ENCODE measurements around the gene TP73.
"Not testable (repeated sequence)": the region's sequence is repeated elsewhere in the genome, so short reads cannot be mapped to it uniquely, and the experiment has no call there.

Gene TP73

GRCh38 chr1:3746389-3746829 lies 94.1 kb downstream of the TP73 start:
- H3K4me1 ChIP-seq (ENCODE audit: control insufficient read depth, insufficient read depth, low read length): peaks cover 11% of the 10 kb centered on the region
- H3K9me3 ChIP-seq (ENCODE audit: control insufficient read depth, low read length): no peaks in the 10 kb centered on the region
- no peaks in the 10 kb centered on the region for H3K27me3 ChIP-seq (ENCODE audit: control insufficient read depth, insufficient read depth, low read length)
- H3K9ac ChIP-seq (ENCODE audit: low read length): peak overlapping the region; percentile 66
- H3K36me3 ChIP-seq (ENCODE audit: control insufficient read depth, insufficient read depth, low read length): no peaks in the 10 kb centered on the region
- peak overlapping the region; percentile 14 for H3K4me3 ChIP-seq (ENCODE audit: low read length)

- H3K9ac ChIP-seq (ENCODE audit: low read length): peak overlapping the region; percentile 66
- no peaks in the 10 kb centered on the region for H3K36me3 ChIP-seq (ENCODE audit: control insufficient read depth, insufficient read depth, low read length)
- no peaks in the 10 kb centered on the region for H3K9me3 ChIP-seq (ENCODE audit: control insufficient read depth, low read length)
- H3K4me1 ChIP-seq (ENCODE audit: control insufficient read depth, insufficient read depth, low read length): peaks cover 11% of the 10 kb centered on the region
- H3K4me3 ChIP-seq (ENCODE audit: low read length): peak overlapping the region; percentile 19
- no peaks in the 10 kb centered on the region for H3K27me3 ChIP-seq (ENCODE audit: control insufficient read depth, insufficient read depth, low read length)
These were observed 94.7 kb downstream of the TP73 start for GRCh38 chr1:3746830-3747521.

- no peak overlapping the region for H3K4me3 ChIP-seq (ENCODE audit: low read length)
- no peaks in the 10 kb centered on the region for H3K9me3 ChIP-seq (ENCODE audit: control insufficient read depth, low read length)
- no peaks in the 10 kb centered on the region for H3K36me3 ChIP-seq (ENCODE audit: control insufficient read depth, insufficient read depth, low read length)
- H3K9ac ChIP-seq (ENCODE audit: low read length): peak overlapping the region; percentile 66
- no peaks in the 10 kb centered on the region for H3K27me3 ChIP-seq (ENCODE audit: control insufficient read depth, insufficient read depth, low read length)
- H3K4me1 ChIP-seq (ENCODE audit: control insufficient read depth, insufficient read depth, low read length): peaks cover 11% of the 10 kb centered on the region
These were observed 95.2 kb downstream of the TP73 start for GRCh38 chr1:3747522-3747848.

- Histone ChIP-seq H3K4me3 (ENCODE audit: low read length) (no peak overlapping the region), H3K4me1 (ENCODE audit: control insufficient read depth, insufficient read depth, low read length) (peaks cover 11% of the 10 kb centered on the region), H3K9ac (ENCODE audit: low read length) (no peak overlapping the region), H3K36me3 (ENCODE audit: control insufficient read depth, insufficient read depth, low read length) (no peaks in the 10 kb centered on the region), H3K27me3 (ENCODE audit: control insufficient read depth, insufficient read depth, low read length) (no peaks in the 10 kb centered on the region), H3K9me3 (ENCODE audit: control insufficient read depth, low read length) (no peaks in the 10 kb centered on the region)
These were observed 95.6 kb downstream of the TP73 start for GRCh38 chr1:3747903-3748302.

- not testable (repeated sequence) for H3K36me3 ChIP-seq (ENCODE audit: control insufficient read depth, insufficient read depth, low read length); H3K9me3 ChIP-seq (ENCODE audit: control insufficient read depth, low read length); H3K9ac ChIP-seq (ENCODE audit: low read length); H3K27me3 ChIP-seq (ENCODE audit: control insufficient read depth, insufficient read depth, low read length); H3K4me3 ChIP-seq (ENCODE audit: low read length)
- peaks cover 11% of the 10 kb centered on the region for H3K4me1 ChIP-seq (ENCODE audit: control insufficient read depth, insufficient read depth, low read length)
These were observed 96.1 kb downstream of the TP73 start for GRCh38 chr1:3748316-3748900.

GRCh38 chr1:3749512-3749911 lies 97.2 kb downstream of the TP73 start:
- no peak overlapping the region for H3K4me3 ChIP-seq (ENCODE audit: low read length)
- no peaks in the 10 kb centered on the region for H3K27me3 ChIP-seq (ENCODE audit: control insufficient read depth, insufficient read depth, low read length)
- no peaks in the 10 kb centered on the region for H3K9me3 ChIP-seq (ENCODE audit: control insufficient read depth, low read length)
- no peaks in the 10 kb centered on the region for H3K36me3 ChIP-seq (ENCODE audit: control insufficient read depth, insufficient read depth, low read length)
- peaks cover 11% of the 10 kb centered on the region for H3K4me1 ChIP-seq (ENCODE audit: control insufficient read depth, insufficient read depth, low read length)
- no peak overlapping the region for H3K9ac ChIP-seq (ENCODE audit: low read length)

- Histone ChIP-seq H3K4me1 (ENCODE audit: control insufficient read depth, insufficient read depth, low read length) (peaks cover 11% of the 10 kb centered on the region), H3K9ac (ENCODE audit: low read length) (no peak overlapping the region), H3K36me3 (ENCODE audit: control insufficient read depth, insufficient read depth, low read length) (no peaks in the 10 kb centered on the region), H3K4me3 (ENCODE audit: low read length) (no peak overlapping the region), H3K27me3 (ENCODE audit: control insufficient read depth, insufficient read depth, low read length) (no peaks in the 10 kb centered on the region), H3K9me3 (ENCODE audit: control insufficient read depth, low read length) (no peaks in the 10 kb centered on the region)
These were observed 98.4 kb downstream of the TP73 start for GRCh38 chr1:3750741-3751140.

- Histone ChIP-seq H3K4me3 (ENCODE audit: low read length) (no peak within 1 kb of the TSS), H3K9me3 (ENCODE audit: control insufficient read depth, low read length) (no peaks in the 10 kb centered on the region), H3K27me3 (ENCODE audit: control insufficient read depth, insufficient read depth, low read length) (no peaks in the 10 kb centered on the region), H3K4me1 (ENCODE audit: control insufficient read depth, insufficient read depth, low read length) (peaks cover 6% of the 10 kb centered on the region), H3K9ac (ENCODE audit: low read length) (no peak within 1 kb of the TSS), H3K36me3 (ENCODE audit: control insufficient read depth, insufficient read depth, low read length) (no peaks in the 10 kb centered on the region)
These were observed 100.2 kb downstream of the TP73 start, which contains the start of gene CCDC27 for GRCh38 chr1:3752400-3752945. Gene CCDC27 (plus strand): TSS chr1:3752450. CDS start chr1:3752482, 32 bp downstream.

GRCh38 chr1:3753656-3754454 lies 101.5 kb downstream of the TP73 start:
- H3K36me3 ChIP-seq (ENCODE audit: control insufficient read depth, insufficient read depth, low read length): no peaks in the 10 kb centered on the region
- H3K27me3 ChIP-seq (ENCODE audit: control insufficient read depth, insufficient read depth, low read length): no peaks in the 10 kb centered on the region
- no peak overlapping the region for H3K9ac ChIP-seq (ENCODE audit: low read length)
- H3K9me3 ChIP-seq (ENCODE audit: control insufficient read depth, low read length): no peaks in the 10 kb centered on the region
- no peak overlapping the region for H3K4me3 ChIP-seq (ENCODE audit: low read length)
- no peaks in the 10 kb centered on the region for H3K4me1 ChIP-seq (ENCODE audit: control insufficient read depth, insufficient read depth, low read length)

GRCh38 chr1:3756394-3756793 lies 104.1 kb downstream of the TP73 start:
- peaks cover 7% of the 10 kb centered on the region for H3K27me3 ChIP-seq (ENCODE audit: control insufficient read depth, insufficient read depth, low read length)
- H3K4me3 ChIP-seq (ENCODE audit: low read length): no peak overlapping the region
- H3K36me3 ChIP-seq (ENCODE audit: control insufficient read depth, insufficient read depth, low read length): no peaks in the 10 kb centered on the region
- no peak overlapping the region for H3K9ac ChIP-seq (ENCODE audit: low read length)
- no peaks in the 10 kb centered on the region for H3K9me3 ChIP-seq (ENCODE audit: control insufficient read depth, low read length)
- no peaks in the 10 kb centered on the region for H3K4me1 ChIP-seq (ENCODE audit: control insufficient read depth, insufficient read depth, low read length)

- Histone ChIP-seq H3K4me3 (ENCODE audit: low read length) (no peak overlapping the region), H3K36me3 (ENCODE audit: control insufficient read depth, insufficient read depth, low read length) (no peaks in the 10 kb centered on the region), H3K9me3 (ENCODE audit: control insufficient read depth, low read length) (no peaks in the 10 kb centered on the region), H3K27me3 (ENCODE audit: control insufficient read depth, insufficient read depth, low read length) (peaks cover 9% of the 10 kb centered on the region), H3K9ac (ENCODE audit: low read length) (no peak overlapping the region), H3K4me1 (ENCODE audit: control insufficient read depth, insufficient read depth, low read length) (no peaks in the 10 kb centered on the region)
These were observed 106.8 kb downstream of the TP73 start for GRCh38 chr1:3759164-3759563.

- Histone ChIP-seq H3K4me1 (ENCODE audit: control insufficient read depth, insufficient read depth, low read length) (no peaks in the 10 kb centered on the region), H3K36me3 (ENCODE audit: control insufficient read depth, insufficient read depth, low read length) (no peaks in the 10 kb centered on the region), H3K9ac (ENCODE audit: low read length) (no peak overlapping the region), H3K4me3 (ENCODE audit: low read length) (no peak overlapping the region), H3K27me3 (ENCODE audit: control insufficient read depth, insufficient read depth, low read length) (peaks cover 9% of the 10 kb centered on the region), H3K9me3 (ENCODE audit: control insufficient read depth, low read length) (no peaks in the 10 kb centered on the region)
These were observed 107.5 kb downstream of the TP73 start for GRCh38 chr1:3759796-3760195.

All from mucosa of stomach (tissue), 1 donor.